H9 (cell line): ENCODE measurements around the gene CDK6. TPM values are rescaled to one million over a fixed set of nuclear protein-coding genes. Genes with fewer than 3 reads are reported as not detected.

ENCODE experiments used
- DNase-seq: peaks from one replicate; pipeline ENCODE4 v3.0.0-alpha.2; 2017
- H2AFZ ChIP-seq: one replicate; pipeline ENCODE4 v1.6.1; 2013; ENCODE audit warnings: mild to moderate bottlenecking, low read length, control low read depth, moderate library complexity
- H2AK5ac ChIP-seq: 2 replicates; pipeline ENCODE4 v1.6.1; 2013; ENCODE audit warnings: low read length, control low read depth, mixed read lengths; ENCODE audit not compliant: insufficient read length
- H2BK120ac ChIP-seq: one replicate; pipeline ENCODE4 v1.6.1; 2013; ENCODE audit warnings: low read depth, mild to moderate bottlenecking, low read length, control low read depth, inconsistent platforms; ENCODE audit not compliant: poor library complexity, severe bottlenecking
- H2BK12ac ChIP-seq: 2 replicates; pipeline ENCODE4 v1.6.1; 2013; ENCODE audit warnings: low read length, control low read depth, mixed read lengths, low read depth; ENCODE audit not compliant: insufficient read length
- H2BK15ac ChIP-seq: 2 replicates; pipeline ENCODE4 v1.6.1; 2013; ENCODE audit warnings: low read depth, low read length, control low read depth
- H2BK20ac ChIP-seq: one replicate; pipeline ENCODE4 v1.6.1; 2013; ENCODE audit warnings: low read depth, mild to moderate bottlenecking, low read length, control low read depth, inconsistent platforms; ENCODE audit not compliant: poor library complexity, severe bottlenecking
- H2BK5ac ChIP-seq: 2 replicates; pipeline ENCODE4 v1.6.1; 2013; ENCODE audit warnings: low read length, control low read depth, mixed read lengths; ENCODE audit not compliant: insufficient read length
- H3K14ac ChIP-seq: 2 replicates; pipeline ENCODE4 v1.6.1; 2013; ENCODE audit warnings: low read length, control low read depth; ENCODE audit not compliant: insufficient read depth
- H3K18ac ChIP-seq: 2 replicates; pipeline ENCODE4 v1.6.1; 2013; ENCODE audit warnings: low read depth, mild to moderate bottlenecking, mixed read lengths, low read length, control low read depth; ENCODE audit not compliant: insufficient read length
- H3K23ac ChIP-seq: 2 replicates; pipeline ENCODE4 v1.6.1; 2013; ENCODE audit warnings: low read length, control low read depth, mixed read lengths, low read depth; ENCODE audit not compliant: insufficient read length
- H3K23me2 ChIP-seq: 2 replicates; pipeline ENCODE4 v1.6.1; 2013; ENCODE audit warnings: low read depth, mild to moderate bottlenecking, mixed read lengths, low read length, control low read depth; ENCODE audit not compliant: insufficient read length, poor library complexity, severe bottlenecking
- H3K27ac ChIP-seq: 2 replicates; pipeline ENCODE4 v1.5.1; 2013; ENCODE audit warnings: low read length, control low read depth, mixed read lengths, low read depth; ENCODE audit not compliant: insufficient read length
- H3K27me3 ChIP-seq: 2 replicates; pipeline ENCODE4 v1.6.1; 2013; ENCODE audit warnings: low read length, control low read depth, inconsistent platforms; ENCODE audit not compliant: insufficient read depth
- H3K4ac ChIP-seq: 2 replicates; pipeline ENCODE4 v1.6.1; 2013; ENCODE audit warnings: low read depth, mild to moderate bottlenecking, control low read depth, inconsistent platforms, low read length, moderate library complexity
- H3K4me1 ChIP-seq: 2 replicates; pipeline ENCODE4 v1.6.1; 2013; ENCODE audit warnings: low read length, control low read depth, inconsistent platforms; ENCODE audit not compliant: insufficient read depth
- H3K4me2 ChIP-seq: 2 replicates; pipeline ENCODE4 v1.6.1; 2013; ENCODE audit warnings: low read length, control low read depth, mixed read lengths; ENCODE audit not compliant: insufficient read length, insufficient read depth
- H3K56ac ChIP-seq: 2 replicates; pipeline ENCODE4 v1.6.1; 2013; ENCODE audit warnings: low read depth, mild to moderate bottlenecking, mixed read lengths, low read length, control low read depth; ENCODE audit not compliant: insufficient read length
- H3K79me1 ChIP-seq: 2 replicates; pipeline ENCODE4 v1.6.1; 2013; ENCODE audit warnings: low read depth, mild to moderate bottlenecking, moderate library complexity, low read length, control low read depth, inconsistent platforms; ENCODE audit not compliant: insufficient read depth, poor library complexity, severe bottlenecking
- H3K79me2 ChIP-seq: 2 replicates; pipeline ENCODE4 v1.6.1; 2013; ENCODE audit warnings: low read length, control low read depth, inconsistent platforms; ENCODE audit not compliant: insufficient read depth
- H3K9ac ChIP-seq: 2 replicates; pipeline ENCODE4 v1.6.1; 2013; ENCODE audit warnings: low read length, control low read depth, mixed read lengths; ENCODE audit not compliant: insufficient read length; ENCODE audit errors: extremely low read depth
- H3K9me3 ChIP-seq: one replicate; pipeline ENCODE4 v1.6.1; 2013; ENCODE audit warnings: low read depth, low read length, inconsistent platforms; ENCODE audit not compliant: control insufficient read depth
- H3T11ph ChIP-seq: one replicate; pipeline ENCODE4 v1.6.1; 2013; ENCODE audit warnings: mild to moderate bottlenecking, low read length, control low read depth, inconsistent platforms
- H4K20me1 ChIP-seq: one replicate; pipeline ENCODE4 v1.6.1; 2013; ENCODE audit not compliant: control insufficient read depth, insufficient read length, insufficient read depth
- H4K5ac ChIP-seq: 2 replicates; pipeline ENCODE4 v1.6.1; 2013; ENCODE audit warnings: low read depth, mild to moderate bottlenecking, mixed read lengths, low read length, control low read depth; ENCODE audit not compliant: insufficient read length
- H4K8ac ChIP-seq: replicated peaks from 2 replicates; pipeline ENCODE4 v1.6.1; 2013; ENCODE audit warnings: low read length, control low read depth, mixed read lengths, low read depth; ENCODE audit not compliant: insufficient read length
- H4K91ac ChIP-seq: 2 replicates; pipeline ENCODE4 v1.6.1; 2013; ENCODE audit warnings: low read depth, mild to moderate bottlenecking, moderate library complexity, mixed read lengths, low read length, control low read depth; ENCODE audit not compliant: insufficient read length
- H3K27ac Mint-ChIP-seq, 3 experiments: 2 replicates in 2 of 3; 3 replicates in 1 of 3; pipeline ENCODE4 v1.8.0; 2020 to 2021; ENCODE audit warnings: mixed read lengths in 3 of 3, mild to moderate bottlenecking in 1 of 3, moderate library complexity in 1 of 3
- H3K27me3 Mint-ChIP-seq: 2 replicates; pipeline ENCODE4 v1.8.0; 2021; ENCODE audit warnings: low read depth, mild to moderate bottlenecking, moderate library complexity, mixed read lengths
- H3K36me3 Mint-ChIP-seq, 3 experiments: 2 replicates in 2 of 3; 3 replicates in 1 of 3; pipeline ENCODE4 v1.8.0; 2020 to 2021; ENCODE audit warnings: low read depth in 3 of 3, mixed read lengths in 3 of 3; ENCODE audit not compliant: insufficient read depth in 1 of 3
- H3K4me1 Mint-ChIP-seq, 2 experiments: 2 replicates each; pipeline ENCODE4 v1.8.0; 2020; ENCODE audit warnings: mixed read lengths in 2 of 2
- H3K4me3 Mint-ChIP-seq, 2 experiments: 2 replicates in 1 of 2; 3 replicates in 1 of 2; pipeline ENCODE4 v1.8.0; 2020 to 2021; ENCODE audit warnings: mild to moderate bottlenecking in 2 of 2, mixed read lengths in 2 of 2, moderate library complexity in 1 of 2
- H3K9me3 Mint-ChIP-seq, 2 experiments: 2 replicates in 1 of 2; 3 replicates in 1 of 2; pipeline ENCODE4 v1.8.0; 2020; ENCODE audit warnings: mild to moderate bottlenecking in 2 of 2, mixed read lengths in 2 of 2, moderate library complexity in 1 of 2
- CTCF ChIP-seq: fragments of 200-600 bp; sonication (generic); conservative IDR thresholded peaks from 3 replicates; pipeline ENCODE4 v1.8.0; 2021; ENCODE audit warnings: antibody characterized with exemption, mild to moderate bottlenecking
- total RNA-seq: library from RNA; stranded (reverse); gene quantifications from 2 replicates; pipeline ENCODE4 v1.2.1, GENCODE V29; 2021

The CDK6 gene
- total RNA-seq, 1 experiment from 2014 or later: 30.0 TPM

- H4K20me1 ChIP-seq: no peaks in the 10 kb centered on the region
- no peaks in the 10 kb centered on the region for H3K79me1 ChIP-seq
- no peak overlapping the region for H3K9ac ChIP-seq
- TF ChIP-seq CTCF: no peak
- no peak overlapping the region for H3K56ac ChIP-seq
- no peaks in the 10 kb centered on the region for H3K4me1 Mint-ChIP-seq
- no peak overlapping the region for H3K4ac ChIP-seq
- no peak overlapping the region for H3K14ac ChIP-seq
- H3K4me3 Mint-ChIP-seq: no peak overlapping the region
- no peak for DNase-seq
- H3K23ac ChIP-seq: no peak overlapping the region
- no peak overlapping the region for H3K27ac Mint-ChIP-seq
- H3T11ph ChIP-seq: no peak overlapping the region
- no peak overlapping the region for H2BK120ac ChIP-seq
- no peaks in the 10 kb centered on the region for H3K9me3 ChIP-seq
- H3K18ac ChIP-seq: no peak overlapping the region
- H3K27ac ChIP-seq: no peak overlapping the region
- no peak overlapping the region for H2BK20ac ChIP-seq
- H3K79me2 ChIP-seq: no peaks in the 10 kb centered on the region
- no peak overlapping the region for H4K5ac ChIP-seq
- no peak overlapping the region for H4K8ac ChIP-seq
- H3K4me1 ChIP-seq: no peaks in the 10 kb centered on the region
- no peak overlapping the region for H2BK12ac ChIP-seq
- no peaks in the 10 kb centered on the region for H3K23me2 ChIP-seq
- no peaks in the 10 kb centered on the region for H3K27me3 Mint-ChIP-seq
- H2AFZ ChIP-seq: no peak overlapping the region
- H3K9me3 Mint-ChIP-seq: no peaks in the 10 kb centered on the region
- no peak overlapping the region for H4K91ac ChIP-seq
- no peak overlapping the region for H3K4me2 ChIP-seq
- no peak overlapping the region for H2AK5ac ChIP-seq
- no peak overlapping the region for H2BK15ac ChIP-seq
- peaks cover 4 to 30% (median 30%) of the 10 kb centered on the region in 3 experiments; a peak in 6 of 7 replicates for H3K36me3 Mint-ChIP-seq
- no peaks in the 10 kb centered on the region for H3K27me3 ChIP-seq
- no peak overlapping the region for H2BK5ac ChIP-seq
Measured at GRCh38 chr7:92560602-92561001, 275.8 kb downstream of the CDK6 start.
